Neuronal stem cell (in vitro differentiated cells): ENCODE measurements around the gene SMIM17.
A peak's percentile ranks its signal among the peaks of the same experiment; 100 is the strongest.
"Not testable (repeated sequence)": the region's sequence is repeated elsewhere in the genome, so short reads cannot be mapped to it uniquely, and the experiment has no call there.

ENCODE experiments used
- DNase-seq: peaks from one replicate; pipeline ENCODE4 v3.0.0-alpha.2; 2013; ENCODE audit warnings: low spot score
- H2AFZ ChIP-seq: one replicate; pipeline ENCODE4 v1.6.1; 2013; ENCODE audit warnings: mild to moderate bottlenecking, low read length, inconsistent platforms
- H2AK5ac ChIP-seq: 2 replicates; pipeline ENCODE4 v1.6.1; 2013; ENCODE audit warnings: low read depth, mild to moderate bottlenecking, inconsistent platforms, low read length, moderate library complexity, mixed read lengths
- H2BK120ac ChIP-seq: 2 replicates; pipeline ENCODE4 v1.6.1; 2013; ENCODE audit warnings: low read depth, mild to moderate bottlenecking, inconsistent platforms, low read length, moderate library complexity, mixed read lengths
- H2BK12ac ChIP-seq: one replicate; pipeline ENCODE4 v1.6.1; 2013; ENCODE audit warnings: low read length, inconsistent platforms
- H2BK15ac ChIP-seq: 2 replicates; pipeline ENCODE4 v1.6.1; 2013; ENCODE audit warnings: mild to moderate bottlenecking, low read length, inconsistent platforms, mixed read lengths
- H2BK5ac ChIP-seq: one replicate; pipeline ENCODE4 v1.6.1; 2013; ENCODE audit warnings: inconsistent platforms, mild to moderate bottlenecking, low read length, moderate library complexity
- H3K14ac ChIP-seq: one replicate; pipeline ENCODE4 v1.6.1; 2013; ENCODE audit warnings: low read length, inconsistent platforms
- H3K18ac ChIP-seq: 2 replicates; pipeline ENCODE4 v1.6.1; 2013; ENCODE audit warnings: low read length, inconsistent platforms
- H3K23ac ChIP-seq: 2 replicates; pipeline ENCODE4 v1.6.1; 2013; ENCODE audit warnings: low read depth, mild to moderate bottlenecking, mixed read lengths, low read length, inconsistent platforms; ENCODE audit not compliant: poor library complexity
- H3K27ac ChIP-seq: replicated peaks from 3 replicates; pipeline ENCODE4 v1.5.1; 2013; ENCODE audit warnings: low read length, inconsistent platforms
- H3K27me3 ChIP-seq, 3 experiments: 2 replicates each; pipeline ENCODE4 v1.6.1; 2013; ENCODE audit warnings: low read length in 3 of 3, mild to moderate bottlenecking in 2 of 3, inconsistent platforms in 1 of 3, low read depth in 1 of 3, mixed read lengths in 1 of 3, moderate library complexity in 1 of 3; ENCODE audit not compliant: control insufficient read depth in 3 of 3, insufficient read depth in 3 of 3
- H3K36me3 ChIP-seq, 2 donors: replicated peaks in 1 of 2; 2 replicates each; pipeline ENCODE4 v1.6.1; 2013; ENCODE audit warnings: low read length in 2 of 2; ENCODE audit not compliant: control insufficient read depth in 2 of 2, insufficient read depth in 2 of 2
- H3K4ac ChIP-seq: 2 replicates; pipeline ENCODE4 v1.6.1; 2013; ENCODE audit warnings: inconsistent platforms, mild to moderate bottlenecking, low read length, moderate library complexity
- H3K4me1 ChIP-seq, 2 donors: 1 replicate in 1 of 2; 2 replicates in 1 of 2; pipeline ENCODE4 v1.6.1; 2013; ENCODE audit warnings: low read length in 2 of 2, low read depth in 1 of 2; ENCODE audit not compliant: control insufficient read depth in 2 of 2, insufficient read depth in 1 of 2
- H3K4me2 ChIP-seq: one replicate; pipeline ENCODE4 v1.6.1; 2013; ENCODE audit warnings: mild to moderate bottlenecking, low read length, inconsistent platforms; ENCODE audit not compliant: insufficient read depth, poor library complexity, severe bottlenecking
- H3K4me3 ChIP-seq, 2 donors: 2 replicates each; pipeline ENCODE4 v1.5.1; 2013; ENCODE audit warnings: low read length in 2 of 2, mild to moderate bottlenecking in 2 of 2, inconsistent platforms in 1 of 2, moderate library complexity in 1 of 2
- H3K79me1 ChIP-seq: one replicate; pipeline ENCODE4 v1.6.1; 2013; ENCODE audit warnings: low read depth, mild to moderate bottlenecking, inconsistent platforms, low read length, moderate library complexity
- H3K9ac ChIP-seq: one replicate; pipeline ENCODE4 v1.6.1; 2013; ENCODE audit warnings: mild to moderate bottlenecking, low read depth, low read length, inconsistent platforms; ENCODE audit not compliant: poor library complexity
- H3K9me3 ChIP-seq, 2 donors: replicated peaks in 1 of 2; 2 replicates each; pipeline versions ENCODE3 to v1.6.1; 2013; ENCODE audit warnings: low read length in 2 of 2, mild to moderate bottlenecking in 2 of 2, inconsistent platforms in 1 of 2, low read depth in 1 of 2, mixed read lengths in 1 of 2, moderate library complexity in 1 of 2; ENCODE audit not compliant: control insufficient read depth in 2 of 2, insufficient read depth in 1 of 2
- H4K8ac ChIP-seq: one replicate; pipeline ENCODE4 v1.6.1; 2013; ENCODE audit warnings: low read depth, mild to moderate bottlenecking, inconsistent platforms, low read length, moderate library complexity
- H4K91ac ChIP-seq: one replicate; pipeline ENCODE4 v1.6.1; 2013; ENCODE audit warnings: low read length, low read depth, mild to moderate bottlenecking, inconsistent platforms; ENCODE audit not compliant: poor library complexity
- WGBS, 2 donors: extraction: QIAGEN DNeasy Blood & Tissue Kit; methylation state at CpG; one replicate each; pipeline ENCODE4 v1.1.7; 2013; ENCODE audit warnings: missing lambda C conversion rate in 2 of 2, mixed read lengths in 1 of 2; ENCODE audit not compliant: insufficient read length in 2 of 2, insufficient replicate concordance in 1 of 2; ENCODE audit errors: extremely low coverage in 2 of 2; 5-methylcytosine and 5-hydroxymethylcytosine counted together

SMIM17 gene

DNA sequence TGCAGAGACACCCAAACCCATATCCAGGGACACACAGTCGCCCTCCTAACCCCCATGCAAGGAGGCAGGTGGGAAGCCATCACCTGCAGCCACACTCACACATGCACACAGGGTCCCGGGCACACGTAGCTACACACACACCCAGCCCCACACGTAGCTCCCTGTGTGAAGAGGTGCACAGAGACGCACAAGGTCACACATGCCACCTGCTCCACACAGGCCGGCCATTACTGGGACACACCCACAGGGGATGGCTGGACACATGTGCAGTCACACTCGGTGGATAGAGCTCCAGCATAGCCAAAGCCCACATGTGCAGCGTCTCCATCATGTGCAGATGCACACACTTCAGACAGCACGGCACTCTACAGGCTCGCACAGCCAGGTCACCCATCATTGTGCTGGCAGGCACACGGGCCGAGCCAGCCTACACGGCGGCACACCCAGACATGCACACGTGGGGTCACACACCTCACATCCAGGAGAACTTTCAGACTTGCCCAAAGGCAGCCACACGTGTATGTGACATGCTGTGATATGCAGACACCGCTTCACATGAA, 27.5 kb downstream of the SMIM17 start:
- peak overlapping the region; percentile 88 for H3K23ac ChIP-seq
- peak overlapping the region; percentile 95 for H3K9ac ChIP-seq
- H2BK5ac ChIP-seq = peak overlapping the region; percentile 55
- H2BK15ac ChIP-seq = no peak overlapping the region
- H2AFZ ChIP-seq = no peak overlapping the region
- H4K8ac ChIP-seq = no peak overlapping the region
- H3K14ac ChIP-seq = peak overlapping the region; percentile 96
- no peaks in the 10 kb centered on the region for H3K27me3 ChIP-seq
- H2AK5ac ChIP-seq = no peak overlapping the region
- H3K18ac ChIP-seq = no peak overlapping the region
- H3K79me1 ChIP-seq = peaks cover 7% of the 10 kb centered on the region
- no peak for DNase-seq
- H3K4me2 ChIP-seq = peak overlapping the region; percentile 66
- H3K9me3 ChIP-seq = peaks cover 23 to 24% of the 10 kb centered on the region in 2 donors
- H2BK120ac ChIP-seq = no peak overlapping the region
- no peak overlapping the region for H4K91ac ChIP-seq
- H3K4ac ChIP-seq = no peak overlapping the region
- H3K27ac ChIP-seq = no peak overlapping the region
- H3K36me3 ChIP-seq = no peaks in the 10 kb centered on the region
- peaks cover 0 to 10% of the 10 kb centered on the region in 2 donors for H3K4me1 ChIP-seq
- peak overlapping the region in 1 of 2 donors; percentile 92 for H3K4me3 ChIP-seq
- no peak overlapping the region for H2BK12ac ChIP-seq
- WGBS, 2 donors = no CpG with 5 or more reads among the region's 17 CpGs

DNA sequence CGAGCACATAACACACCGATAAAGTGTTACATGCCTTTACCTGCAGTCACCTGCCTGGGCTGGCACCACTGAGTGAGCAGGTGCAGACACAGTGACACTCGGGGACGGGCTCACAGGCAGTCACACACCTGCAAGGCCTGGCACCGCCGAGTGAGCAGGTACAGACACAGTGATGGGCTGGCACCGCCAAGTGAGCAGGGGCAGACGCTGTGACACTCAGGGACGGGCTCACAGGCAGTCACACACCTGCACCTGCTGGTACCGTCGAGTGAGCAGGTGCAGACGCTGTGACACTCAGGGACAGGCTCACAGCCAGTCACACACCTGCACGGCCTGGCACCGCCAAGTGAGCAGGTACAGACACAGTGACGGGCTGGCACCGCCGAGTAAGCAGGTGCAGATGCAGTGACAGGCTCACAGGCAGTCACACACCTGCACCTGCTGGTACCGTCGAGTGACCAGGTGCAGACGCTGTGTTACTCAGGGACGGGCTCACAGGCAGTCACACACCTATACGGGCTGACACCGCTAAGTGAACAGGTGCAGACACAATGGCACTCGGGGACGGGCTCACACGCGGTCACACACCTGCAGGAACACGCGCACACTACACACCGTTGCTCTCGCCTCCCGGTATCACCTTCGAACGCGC, 28.1 kb downstream of the SMIM17 start:
- no peak overlapping the region for H2AFZ ChIP-seq
- no peaks in the 10 kb centered on the region for H3K36me3 ChIP-seq
- H3K9ac ChIP-seq = peak overlapping the region; percentile 95
- peak overlapping the region in 1 of 2 donors; percentile 92 for H3K4me3 ChIP-seq
- H3K27me3 ChIP-seq = no peaks in the 10 kb centered on the region
- peaks cover 24% of the 10 kb centered on the region in 2 donors for H3K9me3 ChIP-seq
- no peak overlapping the region for H4K91ac ChIP-seq
- peak overlapping the region; percentile 45 for H3K4ac ChIP-seq
- H3K23ac ChIP-seq = peak overlapping the region; percentile 88
- peak overlapping the region; percentile 86 for H3K18ac ChIP-seq
- H2AK5ac ChIP-seq = peak overlapping the region; percentile 77
- peak overlapping the region; percentile 84 for H4K8ac ChIP-seq
- peak; percentile 6 for DNase-seq
- peak overlapping the region; percentile 96 for H3K14ac ChIP-seq
- WGBS, 2 donors = no CpG with 5 or more reads among the region's 35 CpGs
- H3K4me2 ChIP-seq = peak overlapping the region; percentile 66
- H2BK12ac ChIP-seq = no peak overlapping the region
- H2BK120ac ChIP-seq = peak overlapping the region; percentile 35
- H3K79me1 ChIP-seq = peaks cover 7% of the 10 kb centered on the region
- no peak overlapping the region for H3K27ac ChIP-seq
- H2BK5ac ChIP-seq = peak overlapping the region; percentile 55
- H3K4me1 ChIP-seq = peaks cover 0 to 10% of the 10 kb centered on the region in 2 donors
- no peak overlapping the region for H2BK15ac ChIP-seq

DNA sequence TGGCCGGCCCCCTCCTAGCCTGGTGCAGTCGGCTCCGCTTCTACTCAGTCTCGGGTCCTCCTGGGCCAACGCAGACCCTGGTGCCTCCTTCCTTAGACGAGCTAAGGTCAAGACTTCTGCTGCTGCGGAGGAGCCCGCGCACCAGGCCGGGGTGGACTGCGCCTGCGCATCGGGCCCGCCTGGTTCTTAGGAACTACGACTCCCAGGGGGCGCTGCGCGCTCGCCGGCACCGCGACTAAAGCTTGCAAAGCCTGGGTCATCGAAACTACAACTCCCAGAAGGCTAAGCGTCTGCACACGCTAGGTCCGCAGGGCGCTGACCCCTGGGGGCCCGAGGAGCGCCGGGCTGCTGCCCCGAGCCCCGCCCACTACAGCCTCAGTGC, 28.6 kb downstream of the SMIM17 start, which contains the start of gene ZNF835:
Gene ZNF835, minus strand, starts transcription at position 145 of the 382 bp plus-strand sequence. CDS start 6,559 bp downstream, outside the sequence.
- peak within 1 kb of the TSS; percentile 86 for H3K18ac ChIP-seq
- H3K27ac ChIP-seq = no peak within 1 kb of the TSS
- no peaks in the 10 kb centered on the region for H3K36me3 ChIP-seq
- H4K8ac ChIP-seq = peak within 1 kb of the TSS; percentile 84
- DNase-seq = peak; percentile 86
- H3K4me2 ChIP-seq = peak within 1 kb of the TSS; percentile 66
- no peaks in the 10 kb centered on the region for H3K27me3 ChIP-seq
- peak within 1 kb of the TSS; percentile 45 for H3K4ac ChIP-seq
- H2AK5ac ChIP-seq = peak within 1 kb of the TSS; percentile 77
- peak within 1 kb of the TSS; percentile 95 for H3K9ac ChIP-seq
- peaks cover 0 to 10% of the 10 kb centered on the region in 2 donors for H3K4me1 ChIP-seq
- H3K9me3 ChIP-seq = peaks cover 23 to 26% of the 10 kb centered on the region in 2 donors
- no peak within 1 kb of the TSS for H2BK15ac ChIP-seq
- WGBS, 2 donors = no CpG with 5 or more reads among the region's 32 CpGs
- H4K91ac ChIP-seq = no peak within 1 kb of the TSS
- peak within 1 kb of the TSS; percentile 55 for H2BK5ac ChIP-seq
- peaks cover 7% of the 10 kb centered on the region for H3K79me1 ChIP-seq
- peak within 1 kb of the TSS; percentile 35 for H2BK120ac ChIP-seq
- peak within 1 kb of the TSS; percentile 96 for H3K14ac ChIP-seq
- peak within 1 kb of the TSS; percentile 88 for H3K23ac ChIP-seq
- H2AFZ ChIP-seq = no peak within 1 kb of the TSS
- peak within 1 kb of the TSS in 1 of 2 donors; percentile 92 for H3K4me3 ChIP-seq
- no peak within 1 kb of the TSS for H2BK12ac ChIP-seq

GRCh38 chr19:56672610-56673009, 29.7 kb downstream of the SMIM17 start:
- not testable (repeated sequence) for H2AFZ ChIP-seq, H3K4me3 ChIP-seq, H3K36me3 ChIP-seq, H3K4me2 ChIP-seq, H4K91ac ChIP-seq, H3K27me3 ChIP-seq, H2BK5ac ChIP-seq, H2AK5ac ChIP-seq, H4K8ac ChIP-seq, DNase-seq, H3K4me1 ChIP-seq, H3K4ac ChIP-seq, H3K79me1 ChIP-seq, H3K18ac ChIP-seq, H3K27ac ChIP-seq, H2BK15ac ChIP-seq, H3K14ac ChIP-seq, H2BK12ac ChIP-seq, H2BK120ac ChIP-seq, H3K9ac ChIP-seq, H3K23ac ChIP-seq
- H3K9me3 ChIP-seq = peaks cover 19 to 20% of the 10 kb centered on the region in 2 donors
- WGBS, 2 donors = no CpG with 5 or more reads among the region's 2 CpGs
